ENCODE data around the gene ABLIM2.

Gene ABLIM2

DNA sequence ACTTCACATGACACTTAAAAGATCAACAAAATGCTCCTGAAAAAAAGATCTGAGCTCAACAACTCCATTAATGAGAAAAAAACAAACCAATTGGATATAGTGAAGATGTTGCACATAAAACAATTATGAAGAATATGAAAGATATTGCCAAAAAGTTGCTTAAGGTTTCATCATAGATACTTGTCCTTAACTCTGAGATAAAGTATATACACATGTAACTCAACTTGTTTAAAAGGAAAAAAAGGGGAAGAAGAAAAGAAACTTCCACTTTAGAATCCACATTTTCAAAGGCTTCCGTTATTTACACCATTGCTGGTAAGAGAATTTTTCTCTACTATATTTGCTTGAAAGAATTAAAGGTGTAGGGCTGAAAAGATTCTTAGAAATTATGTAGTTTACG is 221.6 kb downstream of the ABLIM2 start:
- no peak overlapping the region for H3K4me3 ChIP-seq (replicated peaks; ENCODE audit: low read depth, low read length)
- TF ChIP-seq, protein P1, sequence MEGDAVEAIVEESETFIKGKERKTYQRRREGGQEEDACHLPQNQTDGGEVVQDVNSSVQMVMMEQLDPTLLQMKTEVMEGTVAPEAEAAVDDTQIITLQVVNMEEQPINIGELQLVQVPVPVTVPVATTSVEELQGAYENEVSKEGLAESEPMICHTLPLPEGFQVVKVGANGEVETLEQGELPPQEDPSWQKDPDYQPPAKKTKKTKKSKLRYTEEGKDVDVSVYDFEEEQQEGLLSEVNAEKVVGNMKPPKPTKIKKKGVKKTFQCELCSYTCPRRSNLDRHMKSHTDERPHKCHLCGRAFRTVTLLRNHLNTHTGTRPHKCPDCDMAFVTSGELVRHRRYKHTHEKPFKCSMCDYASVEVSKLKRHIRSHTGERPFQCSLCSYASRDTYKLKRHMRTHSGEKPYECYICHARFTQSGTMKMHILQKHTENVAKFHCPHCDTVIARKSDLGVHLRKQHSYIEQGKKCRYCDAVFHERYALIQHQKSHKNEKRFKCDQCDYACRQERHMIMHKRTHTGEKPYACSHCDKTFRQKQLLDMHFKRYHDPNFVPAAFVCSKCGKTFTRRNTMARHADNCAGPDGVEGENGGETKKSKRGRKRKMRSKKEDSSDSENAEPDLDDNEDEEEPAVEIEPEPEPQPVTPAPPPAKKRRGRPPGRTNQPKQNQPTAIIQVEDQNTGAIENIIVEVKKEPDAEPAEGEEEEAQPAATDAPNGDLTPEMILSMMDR (IDR thresholded peaks at IDR 0.05; ENCODE audit: insufficient read depth, low read length, poor library complexity, severe bottlenecking), result no peak
- no peak for DNase-seq (ENCODE audit: extremely low read depth, insufficient read length)
- H3K27me3 ChIP-seq (replicated peaks; ENCODE audit: control insufficient read depth, insufficient read depth, low read length), result no peaks in the 10 kb centered on the region; the same call in 1 of the 2 replicates
- H3K36me3 ChIP-seq (ENCODE audit: control insufficient read depth, insufficient read depth, low read length), result no peaks in the 10 kb centered on the region

DNA sequence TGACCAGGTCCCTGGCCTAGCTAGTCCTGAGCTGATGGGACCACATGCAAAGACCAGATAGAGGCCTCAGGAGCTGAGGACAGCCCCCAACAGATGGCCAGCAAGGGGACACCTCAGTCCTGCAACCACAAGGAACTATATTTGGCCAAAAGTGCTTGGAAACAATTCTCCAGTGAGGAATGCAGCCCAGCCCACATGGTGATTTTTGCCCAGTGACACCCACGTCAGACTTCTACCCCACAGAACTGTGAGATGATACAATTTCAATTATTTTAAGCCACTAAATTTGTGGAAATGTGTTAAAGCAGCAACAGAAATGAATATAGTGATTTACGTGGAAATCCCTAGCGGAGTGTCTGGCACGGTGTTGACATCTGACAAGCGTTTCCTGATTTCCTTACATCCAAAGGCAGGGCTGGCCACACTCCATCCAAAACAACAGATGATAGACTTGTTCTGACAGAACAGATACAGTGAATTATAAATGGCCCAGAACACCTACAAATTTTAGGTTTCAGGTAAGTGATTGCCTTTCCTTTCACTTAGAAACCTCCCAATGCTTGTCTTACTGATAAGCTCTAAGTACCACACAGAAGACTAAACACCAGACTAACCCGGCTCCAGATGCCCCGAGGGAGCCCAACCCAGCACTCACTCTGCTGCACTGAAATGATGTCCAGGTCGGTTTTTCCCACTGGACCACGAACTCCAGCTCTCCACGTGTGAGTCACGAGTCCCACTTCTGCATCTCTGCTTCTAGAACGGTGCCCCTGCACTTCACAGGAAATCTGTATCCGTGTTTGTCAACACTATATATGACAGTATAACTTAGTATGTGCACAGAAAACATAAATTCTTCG is 224.7 kb downstream of the ABLIM2 start:
- no peak for DNase-seq (ENCODE audit: extremely low read depth, insufficient read length)
- Histone ChIP-seq H3K4me3 (replicated peaks; ENCODE audit: low read depth, low read length) (no peak overlapping the region), H3K36me3 (ENCODE audit: control insufficient read depth, insufficient read depth, low read length) (no peaks in the 10 kb centered on the region), H3K27me3 (replicated peaks; ENCODE audit: control insufficient read depth, insufficient read depth, low read length) (no peaks in the 10 kb centered on the region; the same call in 1 of the 2 replicates)
- TF ChIP-seq, protein P1 (IDR thresholded peaks at IDR 0.05; ENCODE audit: insufficient read depth, low read length, poor library complexity, severe bottlenecking), result no peak

DNA sequence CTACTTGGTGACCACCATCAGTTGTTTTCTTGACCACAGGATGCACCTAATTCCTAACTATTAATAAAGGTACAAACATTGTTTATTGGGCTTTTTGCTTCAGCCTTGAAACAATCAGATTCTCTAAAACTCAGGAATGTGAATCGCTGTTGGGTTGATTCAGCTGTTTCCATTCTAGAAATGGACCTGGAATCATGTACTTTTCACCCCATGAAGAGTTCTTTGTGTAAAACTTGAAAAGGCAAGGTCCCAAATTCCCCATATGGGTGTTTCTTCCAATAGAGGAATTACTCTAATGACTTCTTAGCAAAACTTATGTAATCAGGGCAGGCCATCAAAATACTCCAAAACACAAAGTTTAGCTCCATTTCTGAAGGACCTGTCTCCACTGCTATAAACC is 226.3 kb downstream of the ABLIM2 start:
- H3K36me3 ChIP-seq (ENCODE audit: control insufficient read depth, insufficient read depth, low read length), result no peaks in the 10 kb centered on the region
- TF ChIP-seq, protein P1 (IDR thresholded peaks at IDR 0.05; ENCODE audit: insufficient read depth, low read length, poor library complexity, severe bottlenecking), result no peak
- H3K27me3 ChIP-seq (replicated peaks; ENCODE audit: control insufficient read depth, insufficient read depth, low read length), result no peaks in the 10 kb centered on the region; the same call in none of the 2 replicates
- no peak overlapping the region for H3K4me3 ChIP-seq (replicated peaks; ENCODE audit: low read depth, low read length)
- DNase-seq (ENCODE audit: extremely low read depth, insufficient read length), result no peak

DNA sequence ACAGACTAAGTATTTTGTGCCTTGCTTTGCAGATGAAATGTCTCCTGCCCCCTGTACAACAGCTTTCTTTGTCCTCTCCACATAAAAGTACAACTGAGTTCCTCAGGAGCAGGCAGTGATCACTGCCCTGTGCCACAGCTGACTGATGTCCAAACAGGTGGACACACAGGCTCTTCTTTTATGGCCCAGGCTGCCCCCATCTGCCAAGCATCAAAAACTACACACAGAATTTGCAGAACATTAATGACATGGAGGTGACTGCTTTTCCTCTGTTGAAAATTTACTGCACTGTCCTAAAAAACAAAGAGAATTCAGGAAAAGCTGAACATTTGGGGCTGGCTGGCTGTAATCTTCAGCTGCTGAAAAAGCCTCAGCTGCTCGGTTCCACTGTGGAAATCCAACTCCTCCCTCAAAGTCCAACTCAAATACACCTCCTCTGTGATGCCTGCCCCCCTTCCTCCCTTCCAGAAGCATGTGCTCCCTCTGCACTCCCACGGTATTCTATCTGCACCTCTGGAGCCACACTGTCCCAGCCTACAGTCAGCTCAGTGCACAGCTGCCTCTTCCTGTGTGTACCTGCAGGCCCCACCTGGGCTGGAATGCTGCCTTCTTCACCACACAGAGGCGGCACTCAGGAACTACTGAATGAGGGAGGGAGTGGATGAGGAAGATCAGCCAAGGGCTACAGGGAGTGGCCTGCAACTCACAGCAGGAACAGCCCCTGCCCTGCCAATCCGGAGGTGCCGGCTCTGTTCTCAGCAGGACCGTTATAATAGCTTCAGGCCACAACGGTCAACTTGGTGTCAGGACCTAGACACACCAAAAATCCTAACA is 229.3 kb downstream of the ABLIM2 start:
- TF ChIP-seq, protein P1 (IDR thresholded peaks at IDR 0.05; ENCODE audit: insufficient read depth, low read length, poor library complexity, severe bottlenecking), result no peak
- Histone ChIP-seq H3K36me3 (ENCODE audit: control insufficient read depth, insufficient read depth, low read length) (no peaks in the 10 kb centered on the region), H3K4me3 (replicated peaks; ENCODE audit: low read depth, low read length) (no peak overlapping the region), H3K27me3 (replicated peaks; ENCODE audit: control insufficient read depth, insufficient read depth, low read length) (no peaks in the 10 kb centered on the region; the same call in none of the 2 replicates)
- DNase-seq (ENCODE audit: extremely low read depth, insufficient read length), result no peak

DNA sequence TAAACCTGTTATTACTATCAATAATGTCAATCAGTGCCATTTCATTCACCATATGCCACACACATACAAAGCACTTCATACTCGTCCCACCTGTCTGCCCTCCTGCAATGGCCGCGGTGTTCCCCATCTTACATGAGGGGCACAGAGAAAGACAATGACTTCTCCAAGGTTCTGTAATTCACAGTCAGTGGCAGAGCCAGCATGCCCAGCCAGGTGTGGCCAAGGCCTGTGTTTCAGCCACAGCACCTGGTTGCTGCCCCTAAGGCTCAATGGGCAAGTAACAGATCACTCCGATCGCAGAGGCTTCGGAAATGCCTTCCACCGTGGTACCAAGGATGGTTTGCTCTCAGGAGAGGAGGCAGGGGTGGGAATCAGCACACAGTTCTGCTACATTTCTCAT is 229.9 kb downstream of the ABLIM2 start:
- no peak for DNase-seq (ENCODE audit: extremely low read depth, insufficient read length)
- Histone ChIP-seq H3K27me3 (replicated peaks; ENCODE audit: control insufficient read depth, insufficient read depth, low read length) (no peaks in the 10 kb centered on the region; the same call in 1 of the 2 replicates), H3K36me3 (ENCODE audit: control insufficient read depth, insufficient read depth, low read length) (no peaks in the 10 kb centered on the region), H3K4me3 (replicated peaks; ENCODE audit: low read depth, low read length) (no peak overlapping the region)
- TF ChIP-seq, protein P1 (IDR thresholded peaks at IDR 0.05; ENCODE audit: insufficient read depth, low read length, poor library complexity, severe bottlenecking), result no peak

Measured in GM06990 (cell line).